HEK293T (cell line): Measurements from ENCODE around the gene GBA3.

Source experiments
- BHLHE40 ChIP-seq: fragments of 450-650 bp; IDR thresholded peaks from 2 replicates; pipeline ENCODE4 v1.6.1; 2016; ENCODE audit warnings: mild to moderate bottlenecking, moderate library complexity, borderline replicate concordance
- FOXK2 ChIP-seq: fragments of 450-650 bp; IDR thresholded peaks from 2 replicates; pipeline ENCODE4 v1.6.1; 2016; ENCODE audit warnings: mild to moderate bottlenecking
- HDGF ChIP-seq: fragments of 450-650 bp; IDR thresholded peaks from 2 replicates; pipeline ENCODE4 v1.6.1; 2017; ENCODE audit warnings: antibody characterized with exemption, borderline replicate concordance
- NFRKB ChIP-seq: fragments of 450-650 bp; IDR thresholded peaks from 2 replicates; pipeline ENCODE4 v1.6.1; 2016; ENCODE audit warnings: mild to moderate bottlenecking, moderate library complexity
- TF ChIP-seq, protein P1 (sequence below): fragments of 450-650 bp; IDR thresholded peaks from 2 replicates; pipeline ENCODE4 v1.6.1; 2016

DNA sequence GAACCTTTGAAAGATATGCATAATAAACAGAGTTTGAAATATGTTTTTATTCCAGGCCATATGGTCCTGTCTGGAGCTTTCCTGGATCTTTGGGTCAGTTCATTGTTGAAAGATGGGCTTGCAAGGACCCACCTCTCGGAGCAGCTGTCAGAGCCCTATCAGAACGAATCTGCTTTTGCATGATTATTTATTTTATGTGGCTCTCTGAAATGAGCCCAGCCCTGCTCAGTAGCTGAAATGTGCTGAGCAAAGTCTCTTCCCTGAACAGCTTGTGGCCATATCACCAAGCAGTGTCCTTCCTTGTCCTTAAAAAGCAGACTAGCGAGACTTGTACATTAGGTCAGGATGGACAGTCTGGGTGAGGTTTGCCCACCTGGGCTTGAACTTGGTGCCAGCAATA, 110.8 kb downstream of the GBA3 start:
- TF ChIP-seq HDGF (no peak), FOXK2 (no peak), BHLHE40 (no peak), NFRKB (no peak)
- TF ChIP-seq, protein P1, sequence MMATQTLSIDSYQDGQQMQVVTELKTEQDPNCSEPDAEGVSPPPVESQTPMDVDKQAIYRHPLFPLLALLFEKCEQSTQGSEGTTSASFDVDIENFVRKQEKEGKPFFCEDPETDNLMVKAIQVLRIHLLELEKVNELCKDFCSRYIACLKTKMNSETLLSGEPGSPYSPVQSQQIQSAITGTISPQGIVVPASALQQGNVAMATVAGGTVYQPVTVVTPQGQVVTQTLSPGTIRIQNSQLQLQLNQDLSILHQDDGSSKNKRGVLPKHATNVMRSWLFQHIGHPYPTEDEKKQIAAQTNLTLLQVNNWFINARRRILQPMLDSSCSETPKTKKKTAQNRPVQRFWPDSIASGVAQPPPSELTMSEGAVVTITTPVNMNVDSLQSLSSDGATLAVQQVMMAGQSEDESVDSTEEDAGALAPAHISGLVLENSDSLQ: no peak
